ENCODE measurements around the gene NDN.

Gene NDN

DNA sequence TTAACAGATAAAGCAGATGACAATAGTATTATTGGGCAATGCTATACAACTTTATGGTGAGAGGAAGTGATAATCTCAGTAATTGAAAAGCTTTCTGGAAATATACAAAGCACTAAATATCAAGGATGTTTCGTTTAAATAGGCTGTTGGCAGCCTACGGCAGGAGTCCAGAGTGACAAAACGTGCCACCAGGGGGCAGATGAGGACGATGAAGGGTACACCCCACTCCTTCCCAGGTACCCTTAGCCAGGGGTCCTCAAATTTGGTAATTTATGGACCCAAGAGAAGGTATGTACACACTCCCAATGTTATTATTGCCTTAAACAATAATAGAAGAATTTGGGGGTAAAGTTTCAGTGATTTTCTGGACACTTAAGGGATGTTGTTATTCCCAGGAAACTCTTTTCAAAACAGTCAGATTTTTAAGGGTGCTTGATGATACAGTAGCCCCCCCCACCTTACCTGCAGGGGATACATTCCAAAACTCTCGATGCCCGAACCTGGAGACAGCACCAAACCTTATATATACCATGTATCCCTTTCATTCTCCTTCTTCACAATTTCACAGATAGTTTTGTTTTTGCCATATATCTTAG, 38.1 kb downstream of the NDN start:
- H3K27me3 ChIP-seq (ENCODE audit: insufficient read depth, low read length), result 0 out of 2 replicates have a peak, but pooled peaks cover 3% of the 10 kb centered on the region
- no peak overlapping the region for H2AFZ ChIP-seq (ENCODE audit: low read length)
- H3K36me3 ChIP-seq (ENCODE audit: insufficient read depth, low read length), result no peaks in the 10 kb centered on the region
- no peaks in the 10 kb centered on the region for H3K9me3 ChIP-seq (ENCODE audit: low read length)
- H3K9me2 ChIP-seq (ENCODE audit: low read depth, low read length), result no peaks in the 10 kb centered on the region
- no peaks in the 10 kb centered on the region for H3K79me2 ChIP-seq (ENCODE audit: insufficient read depth, low read length)
- no peak overlapping the region for H3K4me3 ChIP-seq (ENCODE audit: low read depth, low read length, poor library complexity, severe bottlenecking)
- no peaks in the 10 kb centered on the region for H3K4me1 ChIP-seq (ENCODE audit: insufficient read depth, low read length, severe bottlenecking)
- no peak overlapping the region for H3K9ac ChIP-seq (ENCODE audit: low read length)
- no peak for TF ChIP-seq EZH2 (IDR thresholded peaks at IDR 0.05; ENCODE audit: borderline replicate concordance, low read length)
- TF ChIP-seq, protein P1, sequence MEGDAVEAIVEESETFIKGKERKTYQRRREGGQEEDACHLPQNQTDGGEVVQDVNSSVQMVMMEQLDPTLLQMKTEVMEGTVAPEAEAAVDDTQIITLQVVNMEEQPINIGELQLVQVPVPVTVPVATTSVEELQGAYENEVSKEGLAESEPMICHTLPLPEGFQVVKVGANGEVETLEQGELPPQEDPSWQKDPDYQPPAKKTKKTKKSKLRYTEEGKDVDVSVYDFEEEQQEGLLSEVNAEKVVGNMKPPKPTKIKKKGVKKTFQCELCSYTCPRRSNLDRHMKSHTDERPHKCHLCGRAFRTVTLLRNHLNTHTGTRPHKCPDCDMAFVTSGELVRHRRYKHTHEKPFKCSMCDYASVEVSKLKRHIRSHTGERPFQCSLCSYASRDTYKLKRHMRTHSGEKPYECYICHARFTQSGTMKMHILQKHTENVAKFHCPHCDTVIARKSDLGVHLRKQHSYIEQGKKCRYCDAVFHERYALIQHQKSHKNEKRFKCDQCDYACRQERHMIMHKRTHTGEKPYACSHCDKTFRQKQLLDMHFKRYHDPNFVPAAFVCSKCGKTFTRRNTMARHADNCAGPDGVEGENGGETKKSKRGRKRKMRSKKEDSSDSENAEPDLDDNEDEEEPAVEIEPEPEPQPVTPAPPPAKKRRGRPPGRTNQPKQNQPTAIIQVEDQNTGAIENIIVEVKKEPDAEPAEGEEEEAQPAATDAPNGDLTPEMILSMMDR (IDR thresholded peaks at IDR 0.05; ENCODE audit: low read length), result peak; percentile 64
- H4K20me1 ChIP-seq (ENCODE audit: insufficient read depth, low read length), result no peaks in the 10 kb centered on the region
- no peak overlapping the region for H3K4me2 ChIP-seq (ENCODE audit: low read length)
- H3K27ac ChIP-seq (ENCODE audit: low read depth, low read length, poor library complexity, severe bottlenecking), result no peak overlapping the region
- H3F3A ChIP-seq (ENCODE audit: insufficient read depth, low read length), result no peaks in the 10 kb centered on the region

DNA sequence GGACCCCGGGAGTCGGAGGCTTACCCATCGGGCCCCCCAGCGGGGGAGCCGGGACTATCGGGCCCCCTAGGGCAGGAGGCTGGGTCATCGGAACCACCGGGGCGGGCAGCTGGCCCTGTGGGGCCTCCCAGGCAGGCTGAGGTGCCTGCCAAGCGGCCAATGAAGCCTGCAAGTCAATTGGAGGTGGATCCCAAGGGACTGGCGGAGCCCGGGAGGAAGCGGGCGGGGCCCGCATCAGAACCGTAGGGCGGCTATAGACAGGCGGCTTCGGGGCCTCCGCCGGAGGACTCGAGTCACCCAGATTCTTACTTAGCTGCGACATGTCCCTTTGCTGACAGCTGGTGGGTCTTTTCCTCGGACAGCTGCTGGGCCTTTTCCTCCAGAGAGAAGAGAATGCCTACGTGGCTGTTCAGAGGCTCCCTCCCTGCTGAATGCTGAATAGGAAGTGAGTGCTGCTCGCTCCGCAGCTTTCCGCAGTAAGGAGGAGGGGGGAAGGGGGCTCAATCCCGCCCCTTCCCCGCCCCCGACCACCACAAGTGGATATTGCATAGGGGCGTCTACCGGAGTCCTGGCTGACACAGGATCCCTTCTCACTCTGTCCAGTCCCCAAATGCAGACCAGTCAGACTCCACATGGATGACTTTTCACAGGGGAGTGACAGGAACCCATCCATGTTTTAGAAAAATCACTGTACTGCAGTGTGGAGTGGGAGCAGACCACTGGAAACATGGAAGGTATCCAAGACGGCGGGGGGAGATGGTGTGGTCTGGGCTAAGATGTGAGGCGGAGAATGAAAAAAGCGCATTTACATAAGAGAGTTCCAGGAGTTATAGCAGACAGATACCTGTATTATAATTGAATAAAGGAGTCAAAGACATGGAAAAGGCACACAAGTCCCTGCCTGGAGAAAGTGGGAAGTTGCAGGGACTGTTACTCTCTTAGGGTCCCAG, 39.4 kb downstream of the NDN start, which contains the start of gene MAGEL2:
Gene MAGEL2 (minus strand): TSS at position 447 of the 950 bp plus-strand sequence. CDS start 125 bp downstream, at position 322.
- no peak within 1 kb of the TSS for H3K9ac ChIP-seq (ENCODE audit: low read length)
- H3K27me3 ChIP-seq (ENCODE audit: insufficient read depth, low read length), result 0 out of 2 replicates have a peak, but pooled peaks cover 3% of the 10 kb centered on the region
- no peaks in the 10 kb centered on the region for H4K20me1 ChIP-seq (ENCODE audit: insufficient read depth, low read length)
- H3K9me2 ChIP-seq (ENCODE audit: low read depth, low read length), result no peaks in the 10 kb centered on the region
- H2AFZ ChIP-seq (ENCODE audit: low read length), result no peak within 1 kb of the TSS
- no peak within 1 kb of the TSS for H3K4me2 ChIP-seq (ENCODE audit: low read length)
- H3K4me3 ChIP-seq (ENCODE audit: low read depth, low read length, poor library complexity, severe bottlenecking), result no peak within 1 kb of the TSS
- no peak for TF ChIP-seq EZH2 (IDR thresholded peaks at IDR 0.05; ENCODE audit: borderline replicate concordance, low read length)
- TF ChIP-seq, protein P1 (IDR thresholded peaks at IDR 0.05; ENCODE audit: low read length), result no peak
- no peaks in the 10 kb centered on the region for H3K9me3 ChIP-seq (ENCODE audit: low read length)
- no peak within 1 kb of the TSS for H3K27ac ChIP-seq (ENCODE audit: low read depth, low read length, poor library complexity, severe bottlenecking)
- H3K4me1 ChIP-seq (ENCODE audit: insufficient read depth, low read length, severe bottlenecking), result no peaks in the 10 kb centered on the region
- no peaks in the 10 kb centered on the region for H3K79me2 ChIP-seq (ENCODE audit: insufficient read depth, low read length)
- H3K36me3 ChIP-seq (ENCODE audit: insufficient read depth, low read length), result no peaks in the 10 kb centered on the region
- H3F3A ChIP-seq (ENCODE audit: insufficient read depth, low read length), result no peaks in the 10 kb centered on the region

DNA sequence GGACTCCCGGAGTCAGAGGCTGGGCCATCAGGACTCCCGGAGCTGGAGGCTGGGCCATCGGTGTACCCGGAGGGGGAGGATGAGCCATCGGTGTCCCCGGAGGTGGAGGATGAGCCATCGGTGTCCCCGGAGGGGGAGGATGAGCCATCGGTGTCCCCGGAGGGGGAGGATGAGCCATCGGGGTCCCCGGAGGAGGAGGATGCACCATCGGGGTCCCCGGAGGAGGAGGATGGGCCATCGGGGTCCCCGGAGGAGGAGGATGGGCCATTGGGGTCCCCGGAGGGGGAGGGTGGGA, 40.2 kb downstream of the NDN start:
- H3K27me3 ChIP-seq (ENCODE audit: insufficient read depth, low read length), result 0 out of 2 replicates have a peak, but pooled peaks cover 3% of the 10 kb centered on the region
- H3K4me2 ChIP-seq (ENCODE audit: low read length), result no peak overlapping the region

More for the DNA sequence above, 40.2 kb downstream of the NDN start:
- H3K9ac ChIP-seq (ENCODE audit: low read length), result no peak overlapping the region
- TF ChIP-seq, protein P1 (IDR thresholded peaks at IDR 0.05; ENCODE audit: low read length), result no peak
- TF ChIP-seq EZH2 (IDR thresholded peaks at IDR 0.05; ENCODE audit: borderline replicate concordance, low read length), result no peak
- H3K79me2 ChIP-seq (ENCODE audit: insufficient read depth, low read length), result no peaks in the 10 kb centered on the region
- no peaks in the 10 kb centered on the region for H3K9me2 ChIP-seq (ENCODE audit: low read depth, low read length)
- no peaks in the 10 kb centered on the region for H3K36me3 ChIP-seq (ENCODE audit: insufficient read depth, low read length)
- H3K9me3 ChIP-seq (ENCODE audit: low read length), result no peaks in the 10 kb centered on the region
- no peak overlapping the region for H3K27ac ChIP-seq (ENCODE audit: low read depth, low read length, poor library complexity, severe bottlenecking)
- H3K4me1 ChIP-seq (ENCODE audit: insufficient read depth, low read length, severe bottlenecking), result no peaks in the 10 kb centered on the region
- no peak overlapping the region for H2AFZ ChIP-seq (ENCODE audit: low read length)
- no peaks in the 10 kb centered on the region for H3F3A ChIP-seq (ENCODE audit: insufficient read depth, low read length)
- H4K20me1 ChIP-seq (ENCODE audit: insufficient read depth, low read length), result no peaks in the 10 kb centered on the region
- no peak overlapping the region for H3K4me3 ChIP-seq (ENCODE audit: low read depth, low read length, poor library complexity, severe bottlenecking)
